Measurements from ENCODE around the gene RASGRF2. TPM values are rescaled to one million over a fixed set of nuclear protein-coding genes. Genes with fewer than 3 reads are reported as not detected.
A peak's percentile ranks its signal among the peaks of the same experiment; 100 is the strongest.

Gene RASGRF2
- total RNA-seq, 4 donors from 2014 or later, result 3.8 to 9.1 (median 5.3) TPM

GRCh38 chr5:81065492-81065891 lies 105.3 kb downstream of the RASGRF2 start:
- H3K4me3 ChIP-seq, result no peak overlapping the region
- H3K9me3 ChIP-seq, result peaks cover 0 to 3% (median 0%) of the 10 kb centered on the region in 3 donors
- ATAC-seq, result no peak
- H3K27me3 ChIP-seq, result no peaks in the 10 kb centered on the region
- 7 to 30% methylated on average over 2 to 3 of the region's 3 CpGs for WGBS, 2 donors (ENCODE audit: low coverage in 1 of 2)
- no peaks in the 10 kb centered on the region for H3K36me3 ChIP-seq
- H3K27ac ChIP-seq, result no peak overlapping the region
- no peak for TF ChIP-seq EP300 (IDR thresholded peaks at IDR 0.05)
- no peak for TF ChIP-seq POLR2A (IDR thresholded peaks at IDR 0.05)
- no peak for TF ChIP-seq POLR2AphosphoS5 (IDR thresholded peaks at IDR 0.05)
- TF ChIP-seq CTCF (IDR thresholded peaks at IDR 0.05), result no peak
- no peaks in the 10 kb centered on the region for H3K4me1 ChIP-seq

GRCh38 chr5:81066102-81066501 lies 105.9 kb downstream of the RASGRF2 start:
- H3K4me3 ChIP-seq, result no peak overlapping the region
- no peaks in the 10 kb centered on the region for H3K36me3 ChIP-seq
- no peak for TF ChIP-seq CTCF (IDR thresholded peaks at IDR 0.05)
- TF ChIP-seq EP300 (IDR thresholded peaks at IDR 0.05), result no peak
- no peak for TF ChIP-seq POLR2AphosphoS5 (IDR thresholded peaks at IDR 0.05)
- no peak for TF ChIP-seq POLR2A (IDR thresholded peaks at IDR 0.05)
- no peak overlapping the region for H3K27ac ChIP-seq
- 80 to 88% methylated on average over 4 of the region's 4 CpGs for WGBS, 2 donors (ENCODE audit: low coverage in 1 of 2)
- H3K9me3 ChIP-seq, result peaks cover 0 to 3% (median 0%) of the 10 kb centered on the region in 3 donors
- H3K4me1 ChIP-seq, result no peaks in the 10 kb centered on the region
- no peak for ATAC-seq
- no peaks in the 10 kb centered on the region for H3K27me3 ChIP-seq

GRCh38 chr5:81067406-81067805 lies 107.2 kb downstream of the RASGRF2 start:
- no peak overlapping the region for H3K27ac ChIP-seq
- no peaks in the 10 kb centered on the region for H3K4me1 ChIP-seq
- H3K27me3 ChIP-seq, result no peaks in the 10 kb centered on the region
- peaks cover 0 to 3% (median 0%) of the 10 kb centered on the region in 3 donors for H3K9me3 ChIP-seq
- WGBS, 2 donors (ENCODE audit: low coverage in 1 of 2), result 31 to 57% methylated on average over 1 of the region's 1 CpG
- H3K36me3 ChIP-seq, result no peaks in the 10 kb centered on the region
- ATAC-seq, result no peak
- H3K4me3 ChIP-seq, result no peak overlapping the region
- TF ChIP-seq EP300 (IDR thresholded peaks at IDR 0.05) (no peak), POLR2AphosphoS5 (IDR thresholded peaks at IDR 0.05) (no peak), CTCF (IDR thresholded peaks at IDR 0.05) (no peak)

GRCh38 chr5:81068063-81068462 lies 107.9 kb downstream of the RASGRF2 start:
- Histone ChIP-seq H3K36me3 (no peaks in the 10 kb centered on the region), H3K27me3 (no peaks in the 10 kb centered on the region), H3K27ac (no peak overlapping the region), H3K9me3 (peaks cover 0 to 3% (median 0%) of the 10 kb centered on the region in 3 donors), H3K4me3 (no peak overlapping the region), H3K4me1 (no peaks in the 10 kb centered on the region)
- ATAC-seq, result no peak
- TF ChIP-seq POLR2A (IDR thresholded peaks at IDR 0.05) (no peak), POLR2AphosphoS5 (IDR thresholded peaks at IDR 0.05) (no peak), EP300 (IDR thresholded peaks at IDR 0.05) (no peak), CTCF (IDR thresholded peaks at IDR 0.05) (no peak)
- WGBS, 2 donors (ENCODE audit: low coverage in 1 of 2), result 64 to 76% methylated on average over 6 of the region's 6 CpGs

GRCh38 chr5:81068635-81069034 lies 108.5 kb downstream of the RASGRF2 start:
- Histone ChIP-seq H3K4me3 (no peak overlapping the region), H3K27ac (peak overlapping the region in 1 of 4 donors; percentile 11), H3K4me1 (no peaks in the 10 kb centered on the region), H3K27me3 (no peaks in the 10 kb centered on the region), H3K36me3 (no peaks in the 10 kb centered on the region), H3K9me3 (peaks cover 0 to 3% (median 0%) of the 10 kb centered on the region in 3 donors)
- WGBS, 2 donors (ENCODE audit: low coverage in 1 of 2), result 80% methylated on average over 1 to 2 of the region's 2 CpGs
- TF ChIP-seq POLR2AphosphoS5 (IDR thresholded peaks at IDR 0.05) (no peak), CTCF (IDR thresholded peaks at IDR 0.05) (no peak), POLR2A (IDR thresholded peaks at IDR 0.05) (no peak), EP300 (IDR thresholded peaks at IDR 0.05) (no peak)
- ATAC-seq, result no peak
